ENCODE data around the gene CMTM7. TPM values are rescaled to one million over a fixed set of nuclear protein-coding genes. Genes with fewer than 3 reads are reported as not detected.

CMTM7 gene
- total and polyA plus RNA-seq, 10 of the 15 experiments (the other 5 are each of a cell fraction or from before 2014, with no cell fraction given) = 3.7 to 36.4 (median 14.7) TPM

DNA sequence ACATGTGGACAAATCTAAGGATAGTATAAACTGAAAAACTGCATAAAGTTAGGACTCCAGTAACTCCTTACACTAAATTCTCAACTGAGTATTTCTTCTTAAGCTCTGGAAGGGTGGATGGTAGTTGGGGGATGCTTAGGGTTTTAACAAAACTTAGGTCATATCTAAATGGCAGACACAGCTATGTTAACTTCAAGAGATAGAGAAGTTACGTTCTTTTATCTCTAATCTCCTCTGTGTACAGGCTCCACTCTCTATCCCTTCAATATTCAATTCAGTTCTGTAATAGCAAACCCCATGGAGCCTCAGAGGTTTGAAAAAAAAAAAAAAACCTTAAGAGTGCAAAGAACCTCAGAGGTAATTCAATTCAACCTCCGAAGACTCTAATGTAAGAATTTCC is 107.9 kb downstream of the CMTM7 start:
- Histone ChIP-seq H2AFZ (ENCODE audit: control insufficient read depth, low read depth, low read length) (no peak overlapping the region), H3K79me2 (ENCODE audit: control insufficient read depth, insufficient read depth, low read length) (peaks cover 20% of the 10 kb centered on the region), H4K20me1 (ENCODE audit: control insufficient read depth, insufficient read depth) (no peaks in the 10 kb centered on the region), H3K27ac (ENCODE audit: control insufficient read depth, insufficient read depth) (no peak overlapping the region), H3K9ac (ENCODE audit: control insufficient read depth, insufficient read depth, low read length) (no peak overlapping the region), H3K4me3 (no peak overlapping the region), H3K4me2 (ENCODE audit: control insufficient read depth, insufficient read depth) (no peak overlapping the region), H3K36me3 (ENCODE audit: control insufficient read depth in 2 of 2, insufficient read depth in 2 of 2, low read length in 1 of 2) (no peaks in the 10 kb centered on the region), H3K4me1 (ENCODE audit: control insufficient read depth, insufficient read depth, low read length) (peaks cover 12% of the 10 kb centered on the region), H3K27me3 (replicated peaks in 1 of 2; ENCODE audit: control insufficient read depth in 2 of 2, insufficient read depth in 2 of 2, low read length in 1 of 2) (no peaks in the 10 kb centered on the region), H3K9me3 (replicated peaks; ENCODE audit: control insufficient read depth, insufficient read depth, low read length) (no peaks in the 10 kb centered on the region)
- DNase-seq (ENCODE audit: low read depth, low spot score) (no peak), FAIRE-seq (no peak), ATAC-seq (no peak)
- CTCF ChIA-PET = interaction anchor here (2.0 to 4.7 kb wide), 2 partner anchors 8 to 31 kb away, joined by 7 to 41 read pairs; no protein-coding TSS in a partner anchor
- TF ChIP-seq DPF2 (IDR thresholded peaks at IDR 0.05) (no peak), MYC (IDR thresholded peaks at IDR 0.05; ENCODE audit: insufficient read depth, insufficient read length, insufficient replicate concordance, low read length, severe bottlenecking) (no peak), NBN (IDR thresholded peaks at IDR 0.05) (no peak)
- TF ChIP-seq, protein P1, sequence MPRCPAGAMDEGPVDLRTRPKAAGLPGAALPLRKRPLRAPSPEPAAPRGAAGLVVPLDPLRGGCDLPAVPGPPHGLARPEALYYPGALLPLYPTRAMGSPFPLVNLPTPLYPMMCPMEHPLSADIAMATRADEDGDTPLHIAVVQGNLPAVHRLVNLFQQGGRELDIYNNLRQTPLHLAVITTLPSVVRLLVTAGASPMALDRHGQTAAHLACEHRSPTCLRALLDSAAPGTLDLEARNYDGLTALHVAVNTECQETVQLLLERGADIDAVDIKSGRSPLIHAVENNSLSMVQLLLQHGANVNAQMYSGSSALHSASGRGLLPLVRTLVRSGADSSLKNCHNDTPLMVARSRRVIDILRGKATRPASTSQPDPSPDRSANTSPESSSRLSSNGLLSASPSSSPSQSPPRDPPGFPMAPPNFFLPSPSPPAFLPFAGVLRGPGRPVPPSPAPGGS (IDR thresholded peaks at IDR 0.05; ENCODE audit: borderline replicate concordance, insufficient read depth, low read depth, low read length, poor library complexity, severe bottlenecking) = no peak
- TF ChIP-seq, protein P2, sequence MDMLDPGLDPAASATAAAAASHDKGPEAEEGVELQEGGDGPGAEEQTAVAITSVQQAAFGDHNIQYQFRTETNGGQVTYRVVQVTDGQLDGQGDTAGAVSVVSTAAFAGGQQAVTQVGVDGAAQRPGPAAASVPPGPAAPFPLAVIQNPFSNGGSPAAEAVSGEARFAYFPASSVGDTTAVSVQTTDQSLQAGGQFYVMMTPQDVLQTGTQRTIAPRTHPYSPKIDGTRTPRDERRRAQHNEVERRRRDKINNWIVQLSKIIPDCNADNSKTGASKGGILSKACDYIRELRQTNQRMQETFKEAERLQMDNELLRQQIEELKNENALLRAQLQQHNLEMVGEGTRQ (IDR thresholded peaks at IDR 0.05; ENCODE audit: borderline replicate concordance, low read depth, low read length) = no peak
- POLR2A ChIA-PET = interaction anchor here (0.9 kb wide), 1 partner anchor 61 kb away, joined by 3 read pairs; no protein-coding TSS in a partner anchor
- SMC1A ChIA-PET (ENCODE audit: uncharacterized antibody, unreplicated experiment) = interaction anchor here (0.9 to 6.0 kb wide), 8 partner anchors 9 to 203 kb away, joined by 3 to 61 read pairs (median 6); no protein-coding TSS in a partner anchor
- RAD21 ChIA-PET (ENCODE audit: unreplicated experiment) = interaction anchor here (1.3 to 3.3 kb wide), 5 partner anchors 11 to 128 kb away, joined by 4 to 27 read pairs (median 5); no protein-coding TSS in a partner anchor
- in situ Hi-C loops (cut with MboI) (no loop called here), intact Hi-C loops (cut with micrococcal nuclease; ENCODE audit: unreplicated experiment) (no loop called here)
- WGBS (ENCODE audit: insufficient coverage, insufficient replicate concordance, low lambda C conversion rate, missing lambda C conversion rate) = 93% methylated on average over 2 of the region's 2 CpGs
- no TSS peak for BruUV-seq (replicated peaks)
